Measurements from ENCODE around the gene BAIAP2.

GRCh38 chr17:81121841-81122733 is 87.1 kb downstream of the BAIAP2 start:
- TF ChIP-seq EP300 (IDR thresholded peaks at IDR 0.05) (no peak), POLR2A (IDR thresholded peaks at IDR 0.05; ENCODE audit: low read length) (no peak), CTCF (IDR thresholded peaks at IDR 0.05) (no peak), ZSCAN20 (CRISPR knock-in tag; IDR thresholded peaks at IDR 0.05) (no peak), POLR2AphosphoS2 (conservative IDR thresholded peaks at IDR 0.05; ENCODE audit: low read length) (no peak), RARB (CRISPR knock-in tag; IDR thresholded peaks at IDR 0.05) (no peak)

All from A549 (cell line).